NOMO-1 (cell line): ENCODE measurements around the gene FER.
"Not testable (repeated sequence)": the region's sequence is repeated elsewhere in the genome, so short reads cannot be mapped to it uniquely, and the experiment has no call there.

Source experiments
- DNase-seq, 2 experiments: peaks; one replicate each; lab custom pipeline; 2025; ENCODE audit not compliant: unreplicated experiment in 2 of 2; lab: John Stamatoyannopoulos, UW

The FER gene

DNA sequence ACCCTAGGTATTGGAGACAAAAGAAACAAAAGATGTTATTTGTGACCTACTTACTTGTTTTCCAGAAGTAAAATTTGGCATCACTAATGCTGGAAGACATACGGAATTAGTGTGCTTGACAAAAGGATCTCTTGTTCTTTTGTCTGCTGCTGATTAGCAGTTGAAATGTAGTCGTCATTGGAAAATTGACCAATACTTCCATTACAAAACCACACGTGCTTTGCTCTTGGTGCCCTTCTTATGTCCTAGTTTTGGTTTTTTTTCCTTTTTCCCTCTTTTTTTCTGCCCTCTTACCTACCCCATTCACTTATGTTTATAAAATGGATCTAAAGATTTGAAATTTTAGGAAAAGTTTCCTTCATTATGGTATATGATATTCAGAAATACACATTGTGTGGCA is 197.4 kb downstream of the FER start:
- DNase-seq: no peak

DNA sequence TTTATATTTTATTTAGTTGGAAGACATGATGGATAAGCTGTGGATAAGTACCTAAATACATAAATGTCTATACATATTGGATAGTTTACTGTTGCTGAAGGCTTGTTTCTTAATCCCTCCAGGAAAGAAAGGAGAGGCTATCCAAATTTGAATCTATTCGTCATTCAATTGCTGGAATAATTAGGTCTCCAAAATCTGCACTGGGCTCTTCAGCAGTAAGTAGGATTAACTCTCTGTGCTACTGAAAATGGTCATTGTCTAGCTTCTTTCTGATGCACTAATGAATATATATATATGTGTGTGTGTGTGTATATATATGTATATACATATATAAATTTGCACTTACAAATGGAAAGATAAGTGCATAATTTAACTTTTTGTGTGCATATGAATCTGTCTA is 198.3 kb downstream of the FER start:
- no peak for DNase-seq

DNA sequence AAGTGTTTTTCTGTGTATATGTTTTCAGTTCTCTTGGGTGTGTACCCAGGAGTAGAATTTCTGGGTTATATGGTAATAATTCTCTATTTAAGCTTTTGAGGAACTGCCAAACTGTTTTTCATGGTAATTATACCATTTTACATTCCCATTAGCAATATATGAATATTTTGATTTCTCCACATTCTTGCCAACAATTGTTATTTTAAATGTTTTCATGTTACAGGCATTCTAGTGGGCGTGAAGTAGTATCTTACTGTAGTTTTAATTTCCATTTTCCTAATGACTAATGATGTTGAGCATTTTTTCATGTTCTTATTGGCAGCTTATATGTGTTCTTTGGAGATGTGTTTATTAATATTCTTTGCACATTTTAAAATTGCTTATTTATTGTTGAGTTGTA is 199.5 kb downstream of the FER start:
- DNase-seq: no peak

DNA sequence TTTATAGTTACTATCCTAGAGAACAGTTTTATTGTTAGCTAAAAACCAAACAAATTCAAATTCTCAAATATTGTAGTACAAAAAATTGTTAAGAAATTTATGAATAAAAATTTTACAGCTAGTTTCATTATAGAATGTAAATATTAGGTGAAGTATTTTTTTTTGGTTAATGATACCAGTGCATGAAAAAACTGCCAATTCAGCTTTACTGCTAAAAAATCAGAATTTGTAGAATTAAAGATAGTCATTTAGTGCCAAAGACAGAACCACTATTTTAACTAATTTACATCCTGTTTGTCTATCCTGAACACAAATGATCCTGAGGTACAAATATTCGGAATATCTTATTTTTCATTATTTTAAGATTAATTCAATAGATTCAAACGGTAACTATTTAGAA is 202.6 kb downstream of the FER start:
- DNase-seq: no peak

DNA sequence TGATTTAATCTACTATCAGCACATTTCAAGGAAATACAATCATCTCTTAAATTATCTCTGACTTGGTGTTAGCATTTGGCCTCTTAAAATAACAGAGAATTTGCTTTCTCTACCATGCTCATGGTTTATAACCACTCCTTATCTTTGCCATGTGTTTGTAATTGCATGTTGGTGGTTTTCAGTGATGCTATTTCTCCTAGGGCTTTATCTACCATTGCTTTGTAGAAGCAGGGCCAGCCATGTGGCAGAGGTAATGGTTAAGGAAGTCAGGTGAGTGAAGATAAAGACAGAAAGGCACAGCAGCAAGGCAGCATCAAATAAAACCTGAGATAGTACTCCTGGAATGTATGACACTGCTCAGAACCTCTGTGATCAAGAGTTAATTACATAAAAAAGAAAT is 206.2 kb downstream of the FER start:
- DNase-seq: no peak

DNA sequence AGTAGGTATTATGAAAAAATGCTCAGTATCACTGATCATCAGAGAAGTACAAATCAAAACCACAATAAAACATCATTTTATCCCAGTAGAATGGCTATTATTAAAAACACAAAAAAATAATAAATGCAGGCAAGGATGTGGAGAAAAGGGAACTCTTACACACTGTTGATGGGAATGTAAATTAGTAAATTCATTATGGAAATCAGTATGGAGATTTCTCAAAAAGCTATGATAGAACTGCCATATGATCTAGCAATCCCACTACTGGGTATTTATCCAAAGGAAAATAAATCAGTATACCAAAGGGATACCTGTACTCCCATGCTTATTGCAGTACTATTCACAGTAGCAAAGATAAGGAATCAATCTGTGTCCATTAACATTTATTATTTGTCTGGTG is 209.6 kb downstream of the FER start:
- DNase-seq: no peak

DNA sequence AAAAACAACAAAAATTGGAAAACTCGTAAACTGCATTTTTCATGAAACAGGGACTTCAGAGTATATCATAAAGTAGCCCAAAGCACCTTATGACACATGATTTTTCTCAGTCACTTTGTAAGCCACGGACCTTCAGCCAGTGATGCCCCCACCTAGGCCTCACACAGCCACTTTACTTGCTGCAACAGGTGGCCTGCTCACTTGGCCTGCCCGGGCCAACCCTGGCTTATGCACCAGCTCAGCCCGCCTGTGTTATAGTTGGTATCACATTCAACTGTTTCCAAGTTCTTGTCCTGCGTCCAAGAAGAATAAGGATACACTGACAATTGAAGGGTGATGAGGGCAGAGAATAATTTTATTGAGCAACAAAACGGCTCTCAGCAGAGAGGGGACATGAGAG is 219.2 kb downstream of the FER start:
- DNase-seq: no peak

DNA sequence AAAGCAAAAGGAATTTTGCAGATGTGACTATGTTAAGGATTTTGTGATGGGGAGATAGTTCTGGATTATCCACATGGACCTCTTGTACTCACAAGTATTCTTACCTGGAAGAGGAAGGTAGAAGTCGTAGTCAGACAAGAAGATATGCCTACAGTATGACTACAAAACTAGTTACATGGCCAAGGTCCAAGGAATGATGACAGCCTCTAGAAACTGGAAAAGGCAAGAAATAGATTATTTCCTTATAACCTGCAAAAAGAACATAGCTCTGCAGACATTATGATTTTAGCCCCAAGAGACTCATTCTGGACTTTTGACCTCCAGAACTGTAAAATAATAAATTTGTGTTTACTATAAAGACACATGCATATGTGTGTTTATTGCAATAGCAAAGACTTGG is 226.9 kb downstream of the FER start:
- DNase-seq: no peak

DNA sequence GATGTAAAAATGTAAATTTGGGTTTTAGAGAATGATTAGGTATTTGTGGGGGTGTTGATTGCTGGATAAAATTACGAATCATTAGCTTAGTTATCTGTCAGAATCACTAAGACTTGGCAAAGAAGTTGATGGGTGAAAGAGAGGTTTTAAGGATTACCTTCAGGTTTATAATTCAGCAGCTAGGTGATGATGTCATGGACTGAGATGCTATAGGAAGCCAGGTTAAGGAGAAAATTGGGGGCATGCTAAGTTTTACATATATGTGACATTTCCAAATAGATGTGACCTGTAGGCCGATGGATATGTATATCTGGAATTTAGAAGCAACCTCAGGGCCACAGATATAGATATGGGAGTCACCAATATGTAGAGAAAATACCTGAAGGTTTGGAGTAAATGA is 228.0 kb downstream of the FER start:
- no peak for DNase-seq

DNA sequence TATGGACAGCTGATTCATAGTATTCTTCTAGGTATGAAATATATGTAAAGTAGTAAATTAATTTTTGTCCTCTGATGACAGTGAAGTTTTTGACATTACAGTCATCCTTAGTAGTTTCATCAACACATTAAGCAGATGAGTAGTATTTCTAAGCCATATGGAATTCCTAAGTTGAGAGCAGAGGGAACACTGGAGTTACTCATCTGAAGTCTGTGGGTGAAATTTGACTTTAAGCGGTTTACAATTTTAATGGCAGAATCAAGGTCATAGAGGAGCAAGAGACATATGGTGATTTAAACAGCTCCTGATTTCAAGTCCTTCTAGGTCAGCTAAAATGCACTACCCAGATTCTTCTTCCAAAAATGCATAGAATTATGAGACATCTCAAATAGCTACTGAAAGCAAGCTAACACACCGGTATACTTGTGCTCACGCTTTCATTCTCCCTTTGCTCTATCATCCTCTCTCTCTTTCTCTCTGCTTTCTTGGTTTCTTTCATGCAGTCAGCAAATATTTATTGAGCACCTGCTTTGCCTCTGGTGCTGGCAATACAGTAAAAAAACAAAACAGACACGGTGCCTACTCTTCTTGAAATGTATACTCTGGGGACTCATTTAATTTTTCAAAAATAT is 235.9 kb downstream of the FER start:
- no peak for DNase-seq

DNA sequence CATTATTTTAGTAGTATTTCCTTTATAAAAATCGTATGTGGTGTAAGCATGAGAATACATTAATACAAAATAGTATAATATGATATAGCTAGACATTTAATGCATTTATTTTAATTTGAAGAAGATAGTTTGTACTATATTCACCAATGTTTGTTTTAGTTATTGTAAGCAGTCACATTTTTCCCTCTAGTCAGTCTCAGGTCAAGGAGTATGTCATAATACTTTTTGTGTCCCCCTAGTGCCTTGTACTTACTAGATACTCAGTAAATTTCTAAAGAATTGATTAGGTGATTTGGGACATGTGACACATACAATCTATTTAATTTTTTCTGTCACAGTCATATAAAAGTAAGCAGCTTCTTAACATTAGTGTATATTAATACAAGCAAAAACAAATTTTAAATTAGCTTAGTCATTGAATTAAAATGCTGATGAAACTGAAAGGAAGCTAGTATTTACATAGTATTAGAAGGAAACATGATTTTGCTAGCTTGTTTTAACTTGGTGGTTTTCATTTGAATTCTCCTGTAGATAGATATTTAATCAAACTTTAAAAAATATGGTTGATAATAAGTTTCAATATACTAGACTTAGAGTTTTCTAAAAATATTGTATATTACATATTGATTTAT is 242.2 kb downstream of the FER start:
- no peak for DNase-seq

DNA sequence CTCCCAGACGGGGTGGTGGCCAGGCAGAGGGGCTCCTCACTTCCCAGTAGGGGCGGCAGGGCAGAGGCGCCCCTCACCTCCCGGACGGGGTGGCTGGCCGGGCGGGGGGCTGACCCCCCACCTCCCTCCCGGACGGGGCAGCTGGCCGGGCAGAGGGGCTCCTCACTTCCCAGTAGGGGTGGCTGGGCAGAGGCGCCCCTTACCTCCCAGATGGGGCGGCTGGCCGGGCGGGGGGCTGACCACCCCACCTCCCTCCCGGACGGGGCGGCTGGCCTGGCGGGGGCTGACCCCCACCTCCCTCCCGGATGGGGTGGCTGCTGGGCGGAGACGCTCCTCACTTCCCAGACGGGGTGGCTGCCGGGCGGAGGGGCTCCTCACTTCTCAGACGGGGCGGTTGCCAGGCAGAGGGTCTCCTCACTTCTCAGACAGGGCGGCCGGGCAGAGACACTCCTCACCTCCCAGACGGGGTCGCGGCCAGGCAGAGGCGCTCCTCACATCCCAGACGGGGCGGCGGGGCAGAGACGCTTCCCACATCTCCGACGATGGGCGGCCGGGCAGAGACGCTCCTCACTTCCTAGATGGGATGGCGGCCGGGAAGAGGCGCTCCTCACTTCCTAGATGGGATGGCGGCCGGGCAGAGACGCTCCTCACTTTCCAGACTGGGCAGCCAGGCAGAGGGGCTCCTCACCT is 244.8 kb downstream of the FER start:
- not testable (repeated sequence) for DNase-seq

DNA sequence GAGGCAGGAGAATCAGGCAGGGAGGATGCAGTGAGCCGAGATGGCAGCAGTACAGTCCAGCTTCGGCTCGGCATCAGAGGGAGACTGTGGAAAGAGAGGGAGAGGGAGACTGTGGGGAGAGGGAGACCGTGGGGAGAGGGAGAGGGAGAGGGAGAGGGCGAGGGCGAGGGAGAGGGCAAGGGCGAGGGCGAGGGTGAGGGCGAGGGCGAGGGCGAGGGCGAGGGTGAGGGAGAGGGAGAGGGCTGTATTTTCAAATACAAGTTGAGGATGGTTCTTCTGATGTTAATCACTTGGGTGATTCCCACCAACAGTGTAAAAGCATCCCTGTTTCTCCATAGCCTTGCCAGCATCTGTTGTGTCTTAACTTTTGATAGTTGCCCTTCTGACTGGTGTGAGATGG is 245.7 kb downstream of the FER start:
- DNase-seq: not testable (repeated sequence)

DNA sequence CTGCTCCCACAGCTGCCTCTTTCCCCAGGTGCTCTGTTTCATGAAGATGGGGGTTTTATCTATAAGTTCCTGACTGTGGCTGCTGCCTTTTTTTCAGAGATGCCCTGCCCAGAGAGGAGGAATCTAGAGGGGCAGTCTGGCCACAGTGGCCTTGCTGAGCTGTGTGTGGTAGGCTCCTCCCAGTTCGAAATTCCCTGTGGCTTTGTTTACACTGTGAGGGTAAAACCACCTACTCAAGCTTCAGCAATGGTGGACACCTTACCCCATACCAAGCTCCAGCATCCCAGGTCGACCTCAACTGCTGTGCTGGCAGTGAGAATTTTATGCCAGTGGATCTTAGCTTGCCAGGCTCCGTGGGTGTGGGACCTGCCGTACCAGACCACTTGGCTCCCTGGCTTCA is 250.0 kb downstream of the FER start:
- no peak for DNase-seq

DNA sequence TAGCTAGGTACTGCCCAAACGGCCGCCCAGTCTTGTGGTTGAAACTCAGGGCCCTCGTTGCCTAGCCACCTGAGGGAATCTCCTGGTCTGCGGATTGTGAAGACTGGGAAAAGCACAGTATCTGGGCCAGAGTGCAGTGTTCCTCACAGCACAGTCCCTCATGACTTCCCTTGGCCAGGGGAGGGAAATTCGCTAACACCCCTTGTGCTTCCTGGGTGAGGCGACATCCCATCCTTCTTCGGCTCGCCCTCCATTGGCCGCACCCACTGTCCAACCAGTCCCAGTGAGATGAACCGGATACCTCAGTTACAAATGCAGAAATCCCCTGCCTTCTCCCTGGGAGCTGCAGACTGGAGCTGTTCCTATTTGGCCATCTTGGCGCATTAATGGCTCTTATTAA is 250.5 kb downstream of the FER start:
- no peak for DNase-seq

DNA sequence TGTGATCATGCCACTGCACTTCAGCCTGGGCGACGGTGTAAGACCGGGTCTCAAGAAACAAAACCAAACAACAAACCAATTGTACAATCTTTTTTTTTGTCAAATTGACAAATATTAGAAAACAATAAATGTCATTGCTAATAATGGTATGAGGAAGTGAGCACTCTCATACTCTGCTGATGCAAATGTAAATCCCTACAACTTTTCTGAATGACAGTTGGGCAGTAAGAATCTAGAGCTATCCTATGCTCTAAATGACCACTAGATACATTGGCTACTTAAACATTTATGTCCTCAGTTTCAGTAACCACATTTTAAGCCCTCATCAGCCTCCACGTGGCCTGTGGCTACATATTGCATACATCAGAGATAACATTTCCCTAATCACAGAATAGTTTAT is 256.2 kb downstream of the FER start:
- no peak for DNase-seq

DNA sequence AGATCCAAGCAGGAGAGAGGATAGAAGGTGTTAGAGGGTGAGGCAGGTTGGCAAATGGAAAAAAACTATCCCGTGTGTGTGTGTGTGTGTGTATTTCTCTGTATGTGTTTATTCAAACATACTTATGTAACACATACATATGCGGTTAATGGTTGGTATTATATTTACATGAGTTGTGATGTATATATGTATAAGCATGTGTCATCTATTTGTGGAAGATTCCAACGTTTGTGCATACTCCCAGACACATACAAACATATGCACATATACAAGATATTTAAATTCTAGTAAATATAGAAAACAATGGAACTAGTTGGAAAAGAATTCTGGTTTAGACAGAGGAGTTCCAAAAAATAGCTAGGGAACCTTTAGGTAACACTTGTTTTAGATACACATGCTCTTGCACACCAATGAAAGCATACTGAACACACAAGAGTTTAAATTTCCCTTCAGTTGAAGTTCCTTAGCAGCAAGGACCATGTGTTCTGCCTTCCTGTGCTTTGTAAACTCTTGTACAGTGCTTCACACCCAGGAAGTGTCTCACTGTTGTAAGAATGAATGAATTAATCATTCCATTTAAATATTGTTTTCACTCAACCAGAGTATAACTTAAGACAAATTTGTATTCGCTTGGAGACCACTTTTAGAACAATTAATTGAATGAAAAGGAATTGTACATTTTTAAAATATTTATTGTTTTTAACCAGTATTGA is 257.8 kb downstream of the FER start:
- no peak for DNase-seq

DNA sequence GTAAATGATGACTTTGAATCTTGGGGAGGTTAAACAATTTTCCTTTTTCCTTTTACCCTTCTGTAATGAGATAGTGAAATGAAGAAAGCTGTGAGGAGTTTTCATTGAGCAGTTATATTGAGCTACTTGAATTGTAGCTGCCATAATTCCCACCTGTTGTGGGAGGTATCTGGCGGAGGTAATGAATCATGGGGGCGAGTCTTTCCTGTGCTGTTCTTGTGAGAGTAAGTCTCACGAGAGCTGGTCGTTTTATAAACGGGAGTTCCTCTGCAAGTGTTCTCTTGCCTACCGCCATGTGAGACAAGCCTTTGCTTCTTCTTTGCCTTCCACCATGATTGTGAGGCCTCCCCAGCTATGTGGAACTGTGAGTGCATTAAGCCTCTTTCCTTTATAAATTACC is 258.4 kb downstream of the FER start:
- DNase-seq: no peak

DNA sequence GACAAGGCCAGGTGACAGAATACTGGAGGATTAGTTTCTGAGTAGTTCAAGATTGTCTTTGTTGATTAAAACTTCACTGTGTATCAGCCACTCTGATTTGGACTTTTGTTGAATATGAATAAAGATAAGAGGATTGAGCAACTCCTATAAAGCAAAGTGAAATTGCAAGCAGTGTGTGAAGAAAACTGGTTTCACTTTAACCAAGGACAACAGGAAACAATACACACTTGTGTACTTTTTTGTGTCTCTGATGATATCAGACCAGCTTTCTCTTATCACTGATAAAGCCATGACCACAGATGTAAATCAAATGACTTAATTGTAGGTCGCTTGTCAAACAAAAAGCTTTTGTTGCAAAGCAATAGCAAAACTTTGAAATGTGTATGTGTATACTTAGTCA is 268.6 kb downstream of the FER start:
- DNase-seq: no peak

DNA sequence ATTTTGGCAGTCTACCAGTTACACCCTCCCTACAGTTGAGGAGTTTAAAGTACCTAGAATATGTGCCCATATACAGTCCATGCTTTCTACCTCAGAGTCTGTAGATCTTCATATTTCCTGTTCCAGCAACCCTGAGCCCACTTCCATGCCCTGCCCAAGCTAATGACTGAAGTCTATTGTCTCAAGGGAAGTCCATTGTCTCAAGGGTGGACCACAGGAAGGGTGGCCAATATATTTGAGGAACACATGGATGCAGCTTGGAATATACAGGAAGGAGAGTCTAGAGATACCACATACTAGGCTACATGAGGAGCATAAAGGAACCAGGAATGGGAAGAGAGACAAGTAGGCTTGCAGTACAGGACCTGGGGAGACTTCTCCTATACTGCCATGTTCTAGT is 274.4 kb downstream of the FER start:
- DNase-seq: no peak

DNA sequence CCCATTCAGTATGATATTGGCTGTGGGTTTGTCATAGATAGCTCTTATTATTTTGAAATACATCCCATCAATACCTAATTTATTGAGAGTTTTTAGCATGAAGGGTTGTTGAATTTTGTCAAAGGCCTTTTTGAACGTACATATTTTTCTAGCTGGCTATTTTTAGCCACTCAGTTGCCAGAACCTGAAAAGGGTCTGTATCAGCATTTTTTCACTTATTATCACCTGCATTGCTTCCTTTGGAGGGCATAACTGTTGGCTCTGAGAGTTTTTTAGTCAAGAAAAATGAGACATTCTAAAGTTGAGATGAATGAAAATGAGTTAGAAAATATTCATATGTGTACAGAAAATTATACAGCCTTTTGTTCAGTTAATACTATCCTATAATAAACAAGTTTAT is 278.0 kb downstream of the FER start:
- DNase-seq: not testable (repeated sequence)
